HepG2 (cell line): ENCODE data around the gene CSNK1D. TPM values are rescaled to one million over a fixed set of nuclear protein-coding genes. Genes with fewer than 3 reads are reported as not detected.

Experiments used
- CBX1 ChIP-seq: IDR thresholded peaks from one replicate; pipeline ENCODE4 v1.6.1; 2016; ENCODE audit warnings: antibody characterized with exemption, low read depth
- ELF3 ChIP-seq: IDR thresholded peaks from 2 replicates; pipeline ENCODE4 v1.6.1; 2016; ENCODE audit warnings: missing genetic modification reagents, missing compliant biosample characterization
- ETV5 ChIP-seq: IDR thresholded peaks from 2 replicates; pipeline ENCODE4 v1.6.1; 2018; ENCODE audit warnings: missing biosample characterization, missing genetic modification reagents, inconsistent platforms, borderline replicate concordance
- HNRNPLL ChIP-seq: fragments of 200-400 bp; formaldehyde crosslinking; IDR thresholded peaks from 2 replicates; pipeline ENCODE4 v1.6.1; 2017; ENCODE audit warnings: mild to moderate bottlenecking, low read depth, low read length; ENCODE audit not compliant: poor library complexity, severe bottlenecking
- KMT2B ChIP-seq: IDR thresholded peaks from 2 replicates; pipeline ENCODE4 v1.6.1; 2016; ENCODE audit warnings: missing genetic modification reagents, missing compliant biosample characterization
- PHF21A ChIP-seq: sonication (generic); formaldehyde crosslinking; IDR thresholded peaks from 2 replicates; pipeline ENCODE4 v1.5.0; 2020; ENCODE audit warnings: mild to moderate bottlenecking, missing genetic modification reagents
- PHF5A ChIP-seq: IDR thresholded peaks from one replicate; pipeline ENCODE4 v1.6.1; 2018; ENCODE audit warnings: low read depth, missing genetic modification reagents; ENCODE audit not compliant: unreplicated experiment
- RXRB ChIP-seq: IDR thresholded peaks from 2 replicates; pipeline ENCODE4 v1.6.1; 2016; ENCODE audit warnings: borderline replicate concordance, missing genetic modification reagents, missing compliant biosample characterization
- ZBTB38 ChIP-seq: sonication (generic); formaldehyde crosslinking; IDR thresholded peaks from 2 replicates; pipeline ENCODE4 v1.5.1; 2020; ENCODE audit warnings: mild to moderate bottlenecking, missing genetic modification reagents
- ZFP36L1 ChIP-seq: sonication (generic); formaldehyde crosslinking; IDR thresholded peaks from 2 replicates; pipeline ENCODE4 v1.8.0; 2022; ENCODE audit warnings: mild to moderate bottlenecking, missing genetic modification reagents, moderate library complexity
- ZNF337 ChIP-seq: sonication (generic); formaldehyde crosslinking; IDR thresholded peaks from 2 replicates; pipeline ENCODE4 v1.5.1; 2020; ENCODE audit warnings: missing genetic modification reagents, low read depth, mild to moderate bottlenecking, borderline replicate concordance
- ZNF768 ChIP-seq: sonication (generic); formaldehyde crosslinking; IDR thresholded peaks from 2 replicates; pipeline ENCODE4 v1.4.0; 2020; ENCODE audit warnings: missing genetic modification reagents
- ZNF891 ChIP-seq: sonication (generic); formaldehyde crosslinking; IDR thresholded peaks from 2 replicates; pipeline ENCODE4 v1.5.0; 2020; ENCODE audit warnings: mild to moderate bottlenecking, missing genetic modification reagents
- polyA plus RNA-seq, 8 experiments: library from polyadenylated mRNA; depleted of rRNA in 3 of 8; stranded (reverse) in 7 of 8; unstranded in 1 of 8; fragments of >200 nt; fragmentation: Illumina TruSeq in 4 of 8; extraction: Trizol in 4 of 8; gene quantifications; 2 replicates each; pipeline versions ENCODE4 v1.2.1 to v1.2.3, GENCODE V29; 2011 to 2016; ENCODE audit warnings: low read depth in 4 of 8, missing spikeins in 1 of 8, mixed read lengths in 1 of 8; ENCODE audit not compliant: insufficient read depth in 1 of 8
- total RNA-seq, 5 experiments: library from RNA; depleted of rRNA; stranded (reverse); fragments of >200 nt; fragmentation: Illumina TruSeq; extraction: Trizol; gene quantifications; 2 replicates each; pipeline ENCODE4 v1.2.3, GENCODE V29; 2016; ENCODE audit warnings: low read depth in 1 of 5
- TF ChIP-seq, protein P1 (sequence below): sonication (generic); formaldehyde crosslinking; IDR thresholded peaks from 2 replicates; pipeline ENCODE4 v1.4.0; 2020; ENCODE audit warnings: missing genetic modification reagents, borderline replicate concordance
- TF ChIP-seq, protein P2 (sequence below): sonication (generic); formaldehyde crosslinking; IDR thresholded peaks from 2 replicates; pipeline ENCODE4 v1.4.0; 2020; ENCODE audit warnings: missing genetic modification reagents
- TF ChIP-seq, protein P3 (sequence below): sonication (generic); formaldehyde crosslinking; IDR thresholded peaks from 2 replicates; pipeline ENCODE4 v1.4.0; 2020; ENCODE audit warnings: missing genetic modification reagents, borderline replicate concordance
- TF ChIP-seq, protein P4 (sequence below): sonication (generic); formaldehyde crosslinking; IDR thresholded peaks from 2 replicates; pipeline ENCODE4 v1.8.0; 2022; ENCODE audit warnings: low read depth, missing genetic modification reagents
- TF ChIP-seq, protein P5 (sequence below): sonication (generic); formaldehyde crosslinking; IDR thresholded peaks from 2 replicates; pipeline ENCODE4 v1.4.0; 2020; ENCODE audit warnings: missing genetic modification reagents
- TF ChIP-seq, protein P6 (sequence below): sonication (generic); formaldehyde crosslinking; IDR thresholded peaks from 2 replicates; pipeline ENCODE4 v1.9.0; 2022; ENCODE audit warnings: missing genetic modification reagents, mild to moderate bottlenecking, borderline replicate concordance

CSNK1D gene
- total and polyA plus RNA-seq, 2 of the 13 experiments (the other 11 are each of a cell fraction or from before 2014, with no cell fraction given), result 31.5 to 128 TPM

DNA sequence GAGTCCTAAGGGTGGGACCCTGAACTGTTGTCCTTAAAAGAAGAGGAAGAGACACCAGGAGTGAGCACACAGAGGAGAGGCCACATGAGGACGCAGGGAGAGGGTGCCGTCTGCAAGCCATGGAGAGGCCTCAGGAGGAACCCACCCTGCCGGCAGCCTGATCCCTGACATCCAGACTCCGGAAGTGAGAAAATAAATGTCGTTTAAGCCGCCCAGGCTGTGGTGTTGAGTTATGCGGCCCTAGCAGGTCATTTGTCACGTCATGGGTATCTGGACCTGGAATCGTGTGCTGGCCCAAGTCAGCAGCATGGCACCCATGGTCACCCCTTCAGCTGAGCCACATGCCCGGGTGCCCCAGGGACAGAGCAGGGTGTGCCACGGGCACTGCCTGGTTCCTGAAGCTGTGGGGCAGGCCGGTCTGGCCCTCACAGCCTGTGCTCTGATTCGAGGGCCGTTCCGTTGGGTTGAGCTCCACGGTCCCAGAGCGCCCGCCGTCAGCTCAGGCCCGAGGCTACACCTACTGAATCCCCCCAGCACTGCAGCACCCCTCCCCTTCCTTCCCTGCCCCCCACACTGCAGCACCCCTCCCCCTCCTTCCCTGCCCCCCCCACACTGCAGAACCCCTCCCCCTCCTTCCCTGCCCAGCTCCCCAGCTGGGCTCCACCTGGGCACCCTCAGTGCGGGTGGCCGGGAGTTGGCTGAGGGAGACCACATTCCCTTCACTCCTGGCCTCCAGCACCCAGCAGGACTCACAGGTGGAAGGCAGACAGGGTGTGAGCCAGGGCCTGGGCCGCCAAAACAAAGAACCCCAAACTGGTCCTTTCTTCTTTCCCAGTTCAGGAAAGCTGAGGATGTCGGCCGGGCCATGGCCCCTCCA is 58.2 kb downstream of the CSNK1D start (continued):
- 0 out of 2 replicates have a peak, but pooled peaks have one; percentile 31 for TF ChIP-seq ZNF768
- TF ChIP-seq PHF5A (CRISPR knock-in tag), result no peak
- TF ChIP-seq, protein P1, sequence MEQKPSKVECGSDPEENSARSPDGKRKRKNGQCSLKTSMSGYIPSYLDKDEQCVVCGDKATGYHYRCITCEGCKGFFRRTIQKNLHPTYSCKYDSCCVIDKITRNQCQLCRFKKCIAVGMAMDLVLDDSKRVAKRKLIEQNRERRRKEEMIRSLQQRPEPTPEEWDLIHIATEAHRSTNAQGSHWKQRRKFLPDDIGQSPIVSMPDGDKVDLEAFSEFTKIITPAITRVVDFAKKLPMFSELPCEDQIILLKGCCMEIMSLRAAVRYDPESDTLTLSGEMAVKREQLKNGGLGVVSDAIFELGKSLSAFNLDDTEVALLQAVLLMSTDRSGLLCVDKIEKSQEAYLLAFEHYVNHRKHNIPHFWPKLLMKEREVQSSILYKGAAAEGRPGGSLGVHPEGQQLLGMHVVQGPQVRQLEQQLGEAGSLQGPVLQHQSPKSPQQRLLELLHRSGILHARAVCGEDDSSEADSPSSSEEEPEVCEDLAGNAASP (CRISPR knock-in tag), result peak; percentile 81; the same call in 1 of the 2 replicates
- peak; percentile 7 for TF ChIP-seq HNRNPLL
- TF ChIP-seq, protein P2, sequence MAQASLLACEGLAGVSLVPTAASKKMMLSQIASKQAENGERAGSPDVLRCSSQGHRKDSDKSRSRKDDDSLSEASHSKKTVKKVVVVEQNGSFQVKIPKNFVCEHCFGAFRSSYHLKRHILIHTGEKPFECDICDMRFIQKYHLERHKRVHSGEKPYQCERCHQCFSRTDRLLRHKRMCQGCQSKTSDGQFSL (CRISPR knock-in tag), result no peak
- TF ChIP-seq PHF21A (CRISPR knock-in tag), result no peak
- TF ChIP-seq, protein P3, sequence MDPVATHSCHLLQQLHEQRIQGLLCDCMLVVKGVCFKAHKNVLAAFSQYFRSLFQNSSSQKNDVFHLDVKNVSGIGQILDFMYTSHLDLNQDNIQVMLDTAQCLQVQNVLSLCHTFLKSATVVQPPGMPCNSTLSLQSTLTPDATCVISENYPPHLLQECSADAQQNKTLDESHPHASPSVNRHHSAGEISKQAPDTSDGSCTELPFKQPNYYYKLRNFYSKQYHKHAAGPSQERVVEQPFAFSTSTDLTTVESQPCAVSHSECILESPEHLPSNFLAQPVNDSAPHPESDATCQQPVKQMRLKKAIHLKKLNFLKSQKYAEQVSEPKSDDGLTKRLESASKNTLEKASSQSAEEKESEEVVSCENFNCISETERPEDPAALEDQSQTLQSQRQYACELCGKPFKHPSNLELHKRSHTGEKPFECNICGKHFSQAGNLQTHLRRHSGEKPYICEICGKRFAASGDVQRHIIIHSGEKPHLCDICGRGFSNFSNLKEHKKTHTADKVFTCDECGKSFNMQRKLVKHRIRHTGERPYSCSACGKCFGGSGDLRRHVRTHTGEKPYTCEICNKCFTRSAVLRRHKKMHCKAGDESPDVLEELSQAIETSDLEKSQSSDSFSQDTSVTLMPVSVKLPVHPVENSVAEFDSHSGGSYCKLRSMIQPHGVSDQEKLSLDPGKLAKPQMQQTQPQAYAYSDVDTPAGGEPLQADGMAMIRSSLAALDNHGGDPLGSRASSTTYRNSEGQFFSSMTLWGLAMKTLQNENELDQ, result no peak
- TF ChIP-seq, protein P4, sequence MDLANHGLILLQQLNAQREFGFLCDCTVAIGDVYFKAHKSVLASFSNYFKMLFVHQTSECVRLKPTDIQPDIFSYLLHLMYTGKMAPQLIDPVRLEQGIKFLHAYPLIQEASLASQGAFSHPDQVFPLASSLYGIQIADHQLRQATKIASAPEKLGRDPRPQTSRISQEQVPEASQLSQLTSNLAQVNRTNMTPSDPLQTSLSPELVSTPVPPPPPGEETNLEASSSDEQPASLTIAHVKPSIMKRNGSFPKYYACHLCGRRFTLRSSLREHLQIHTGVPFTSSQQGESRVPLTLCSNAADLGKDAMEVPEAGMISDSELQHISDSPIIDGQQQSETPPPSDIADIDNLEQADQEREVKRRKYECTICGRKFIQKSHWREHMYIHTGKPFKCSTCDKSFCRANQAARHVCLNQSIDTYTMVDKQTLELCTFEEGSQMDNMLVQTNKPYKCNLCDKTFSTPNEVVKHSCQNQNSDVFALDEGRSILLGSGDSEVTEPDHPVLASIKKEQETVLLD (CRISPR knock-in tag), result no peak
- TF ChIP-seq ZNF337 (CRISPR knock-in tag), result no peak
- TF ChIP-seq ZNF891 (CRISPR knock-in tag), result peak; percentile 24; the same call in 1 of the 2 replicates
- TF ChIP-seq ZBTB38, result peak; percentile 75; the same call in 1 of the 2 replicates
- 0 out of 2 replicates have a peak, but pooled peaks have one; percentile 14 for TF ChIP-seq KMT2B
- no peak for TF ChIP-seq CBX1
- no peak for TF ChIP-seq ZFP36L1 (CRISPR knock-in tag)
- TF ChIP-seq, protein P5, sequence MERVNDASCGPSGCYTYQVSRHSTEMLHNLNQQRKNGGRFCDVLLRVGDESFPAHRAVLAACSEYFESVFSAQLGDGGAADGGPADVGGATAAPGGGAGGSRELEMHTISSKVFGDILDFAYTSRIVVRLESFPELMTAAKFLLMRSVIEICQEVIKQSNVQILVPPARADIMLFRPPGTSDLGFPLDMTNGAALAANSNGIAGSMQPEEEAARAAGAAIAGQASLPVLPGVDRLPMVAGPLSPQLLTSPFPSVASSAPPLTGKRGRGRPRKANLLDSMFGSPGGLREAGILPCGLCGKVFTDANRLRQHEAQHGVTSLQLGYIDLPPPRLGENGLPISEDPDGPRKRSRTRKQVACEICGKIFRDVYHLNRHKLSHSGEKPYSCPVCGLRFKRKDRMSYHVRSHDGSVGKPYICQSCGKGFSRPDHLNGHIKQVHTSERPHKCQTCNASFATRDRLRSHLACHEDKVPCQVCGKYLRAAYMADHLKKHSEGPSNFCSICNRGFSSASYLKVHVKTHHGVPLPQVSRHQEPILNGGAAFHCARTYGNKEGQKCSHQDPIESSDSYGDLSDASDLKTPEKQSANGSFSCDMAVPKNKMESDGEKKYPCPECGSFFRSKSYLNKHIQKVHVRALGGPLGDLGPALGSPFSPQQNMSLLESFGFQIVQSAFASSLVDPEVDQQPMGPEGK, result no peak
- TF ChIP-seq ETV5 (CRISPR knock-in tag), result peak; percentile 34; the same call in 1 of the 2 replicates
- TF ChIP-seq RXRB (CRISPR knock-in tag), result peak; percentile 47
- TF ChIP-seq, protein P6, sequence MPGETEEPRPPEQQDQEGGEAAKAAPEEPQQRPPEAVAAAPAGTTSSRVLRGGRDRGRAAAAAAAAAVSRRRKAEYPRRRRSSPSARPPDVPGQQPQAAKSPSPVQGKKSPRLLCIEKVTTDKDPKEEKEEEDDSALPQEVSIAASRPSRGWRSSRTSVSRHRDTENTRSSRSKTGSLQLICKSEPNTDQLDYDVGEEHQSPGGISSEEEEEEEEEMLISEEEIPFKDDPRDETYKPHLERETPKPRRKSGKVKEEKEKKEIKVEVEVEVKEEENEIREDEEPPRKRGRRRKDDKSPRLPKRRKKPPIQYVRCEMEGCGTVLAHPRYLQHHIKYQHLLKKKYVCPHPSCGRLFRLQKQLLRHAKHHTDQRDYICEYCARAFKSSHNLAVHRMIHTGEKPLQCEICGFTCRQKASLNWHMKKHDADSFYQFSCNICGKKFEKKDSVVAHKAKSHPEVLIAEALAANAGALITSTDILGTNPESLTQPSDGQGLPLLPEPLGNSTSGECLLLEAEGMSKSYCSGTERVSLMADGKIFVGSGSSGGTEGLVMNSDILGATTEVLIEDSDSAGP (CRISPR knock-in tag), result 0 out of 2 replicates have a peak, but pooled peaks have one; percentile 3
- TF ChIP-seq ELF3, result no peak
